Astrocyte of the spinal cord (primary cell): ENCODE measurements around the gene NBL1.

Experiments used
- DNase-seq: peaks from one replicate; pipeline ENCODE4 v3.0.0; 2011; ENCODE audit warnings: low read depth, low spot score
- H3K4me3 ChIP-seq: 2 replicates; pipeline ENCODE4 v1.5.1; 2011; ENCODE audit warnings: low read depth, mild to moderate bottlenecking, low read length, moderate library complexity
- CTCF ChIP-seq: IDR thresholded peaks from 2 replicates; pipeline ENCODE4 v1.5.1; 2012; ENCODE audit warnings: low read depth, mild to moderate bottlenecking, low read length, inconsistent platforms
- in situ Hi-C: cut with HindIII; loops from 2 replicates; pipeline ENCODE4 v1.10.0; 2017; ENCODE audit warnings: low sequenced_read_pairs

Gene NBL1

GRCh38 chr1:19689085-19689757 is 45.1 kb downstream of the NBL1 start:
- H3K4me3 ChIP-seq, result no peak overlapping the region

GRCh38 chr1:19689856-19690255 is 45.7 kb downstream of the NBL1 start:
- TF ChIP-seq CTCF, result no peak
- in situ Hi-C loops, result no loop called here

More at GRCh38 chr1:19689085-19689757, 45.1 kb downstream of the NBL1 start:
- no peak for DNase-seq
- in situ Hi-C loops, result no loop called here
- no peak for TF ChIP-seq CTCF

DNA sequence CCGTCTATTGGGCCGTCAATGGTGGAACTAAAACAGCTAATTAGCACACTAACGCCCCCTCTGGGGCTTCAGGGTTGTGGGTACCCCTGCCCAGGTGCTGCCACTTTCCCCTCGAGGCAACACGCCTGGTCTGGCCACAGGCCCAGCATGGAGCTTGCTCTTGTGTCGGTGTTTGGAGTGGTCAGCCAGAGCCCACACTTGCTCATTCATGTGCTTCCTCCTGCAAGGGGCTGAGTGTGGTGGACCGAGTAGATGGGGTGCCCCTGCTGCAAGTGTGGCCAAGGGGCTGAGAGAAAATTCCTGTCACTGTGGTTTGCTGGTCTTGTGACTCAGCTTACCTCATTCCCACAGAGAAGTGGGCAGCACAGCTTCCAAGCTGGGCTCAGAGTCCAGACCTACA is 46.2 kb downstream of the NBL1 start:
- in situ Hi-C loops, result no loop called here
- no peak for DNase-seq
- no peak for TF ChIP-seq CTCF
- H3K4me3 ChIP-seq, result no peak overlapping the region

More at GRCh38 chr1:19689856-19690255, 45.7 kb downstream of the NBL1 start:
- no peak for DNase-seq
- no peak overlapping the region for H3K4me3 ChIP-seq

DNA sequence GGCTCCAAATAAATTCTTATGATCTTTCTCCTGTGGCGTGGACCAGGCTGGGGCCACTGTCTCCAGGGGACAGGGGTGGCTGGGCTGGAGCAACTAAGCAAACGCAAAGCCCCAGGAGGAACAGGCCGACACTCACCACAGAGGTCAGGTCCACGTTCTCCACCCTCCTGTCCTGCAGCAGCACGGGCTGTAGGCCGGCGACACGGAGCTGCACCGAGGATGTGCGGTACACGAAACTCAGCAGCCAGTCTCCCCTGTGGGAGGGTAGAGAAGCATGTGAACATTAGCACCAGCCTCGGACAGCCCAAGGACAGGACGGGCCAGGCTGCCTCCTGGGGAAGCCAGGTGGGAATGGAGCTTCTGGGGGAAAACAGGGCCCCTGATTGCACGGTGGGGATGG is 50.2 kb downstream of the NBL1 start:
- no peak overlapping the region for H3K4me3 ChIP-seq
- in situ Hi-C loops, result no loop called here
- no peak for DNase-seq
- no peak for TF ChIP-seq CTCF

GRCh38 chr1:19695772-19696171 is 51.7 kb downstream of the NBL1 start:
- in situ Hi-C loops, result no loop called here
- no peak for DNase-seq
- H3K4me3 ChIP-seq, result no peak overlapping the region
- TF ChIP-seq CTCF, result no peak

GRCh38 chr1:19696820-19697219 is 52.7 kb downstream of the NBL1 start:
- no peak for DNase-seq
- H3K4me3 ChIP-seq, result no peak overlapping the region
- TF ChIP-seq CTCF, result no peak
- in situ Hi-C loops, result no loop called here
